Stimulated activated CD4-positive, alpha-beta T cell treated with anti-CD3 and anti-CD28 coated beads, Interleukin-15, amount 100 ng/mL, for 24 hours (primary cell): ENCODE results near the gene ARHGAP4.
A peak's percentile ranks its signal among the peaks of the same experiment; 100 is the strongest.

Experiments used
- DNase-seq: peaks from one replicate; pipeline ENCODE4 v3.0.0-alpha.2; 2020

ARHGAP4 gene

GRCh38 chrX:153903238-153903980 lies 22.7 kb downstream of the ARHGAP4 start:
- DNase-seq = peak; percentile 16

GRCh38 chrX:153902385-153902784 lies 23.7 kb downstream of the ARHGAP4 start:
- no peak for DNase-seq

GRCh38 chrX:153901753-153902140 lies 24.3 kb downstream of the ARHGAP4 start:
- DNase-seq = no peak

- peak; percentile 65 for DNase-seq
Measured at GRCh38 chrX:153900831-153901752, 25.0 kb downstream of the ARHGAP4 start.

GRCh38 chrX:153897899-153898298 lies 28.2 kb downstream of the ARHGAP4 start:
- no peak for DNase-seq

GRCh38 chrX:153889123-153889522 lies 36.9 kb downstream of the ARHGAP4 start:
- DNase-seq = no peak

GRCh38 chrX:153888344-153888743 lies 37.7 kb downstream of the ARHGAP4 start:
- no peak for DNase-seq

- no peak for DNase-seq
Measured at GRCh38 chrX:153887385-153887784, 38.7 kb downstream of the ARHGAP4 start.

GRCh38 chrX:153886915-153887314 lies 39.1 kb downstream of the ARHGAP4 start:
- no peak for DNase-seq

- peak; percentile 44 for DNase-seq
Measured at GRCh38 chrX:153885968-153886903, 39.8 kb downstream of the ARHGAP4 start, which contains the start of gene L1CAM. TSS of gene L1CAM (minus strand) at chrX:153886173. CDS start at chrX:153875836, 10,337 bp downstream.

GRCh38 chrX:153885208-153885787 lies 40.8 kb downstream of the ARHGAP4 start:
- no peak for DNase-seq

- no peak for DNase-seq
Measured at GRCh38 chrX:153884590-153884989, 41.5 kb downstream of the ARHGAP4 start.

- no peak for DNase-seq
Measured at GRCh38 chrX:153884136-153884535, 41.9 kb downstream of the ARHGAP4 start.

GRCh38 chrX:153883163-153883843 lies 42.8 kb downstream of the ARHGAP4 start:
- no peak for DNase-seq

GRCh38 chrX:153882557-153882956 lies 43.5 kb downstream of the ARHGAP4 start:
- DNase-seq = no peak

GRCh38 chrX:153882086-153882498 lies 44.0 kb downstream of the ARHGAP4 start:
- no peak for DNase-seq

GRCh38 chrX:153881281-153881680 lies 44.8 kb downstream of the ARHGAP4 start:
- no peak for DNase-seq

GRCh38 chrX:153880440-153880815 lies 45.6 kb downstream of the ARHGAP4 start:
- no peak for DNase-seq

- no peak for DNase-seq
Measured at GRCh38 chrX:153879741-153880439, 46.2 kb downstream of the ARHGAP4 start.

GRCh38 chrX:153878969-153879653 lies 47.0 kb downstream of the ARHGAP4 start:
- DNase-seq = peak; percentile 38
